AG08395 (cell line): ENCODE results near the gene TYROBP.
A peak's percentile ranks its signal among the peaks of the same experiment; 100 is the strongest.
"Not testable (repeated sequence)": the region's sequence is repeated elsewhere in the genome, so short reads cannot be mapped to it uniquely, and the experiment has no call there.

Experiments
- DNase-seq: peaks from one replicate; pipeline ENCODE4 v3.0.0; 2012; ENCODE audit warnings: mixed read lengths, low spot score

The TYROBP gene

GRCh38 chr19:35899547-35900214 lies 8.4 kb downstream of the TYROBP start:
- DNase-seq = peak; percentile 88

GRCh38 chr19:35898499-35898809 lies 9.6 kb downstream of the TYROBP start:
- DNase-seq = no peak

GRCh38 chr19:35897706-35898451 lies 10.2 kb downstream of the TYROBP start:
- no peak for DNase-seq

- DNase-seq = no peak
These were observed 11.5 kb downstream of the TYROBP start for GRCh38 chr19:35896643-35897040.

- no peak for DNase-seq
These were observed 12.0 kb downstream of the TYROBP start for GRCh38 chr19:35895911-35896642.

GRCh38 chr19:35894342-35894741 lies 13.8 kb downstream of the TYROBP start:
- no peak for DNase-seq

- not testable (repeated sequence) for DNase-seq
These were observed 16.3 kb downstream of the TYROBP start for GRCh38 chr19:35891819-35892218.

- DNase-seq = no peak
These were observed 17.9 kb downstream of the TYROBP start for GRCh38 chr19:35890113-35890650.

GRCh38 chr19:35889370-35890112 lies 18.6 kb downstream of the TYROBP start:
- DNase-seq = no peak

GRCh38 chr19:35888398-35888797 lies 19.7 kb downstream of the TYROBP start:
- DNase-seq = no peak

GRCh38 chr19:35887197-35887596 lies 20.9 kb downstream of the TYROBP start:
- no peak for DNase-seq

GRCh38 chr19:35885904-35886303 lies 22.2 kb downstream of the TYROBP start:
- no peak for DNase-seq

- no peak for DNase-seq
These were observed 22.8 kb downstream of the TYROBP start for GRCh38 chr19:35885225-35885738.

- DNase-seq = no peak
These were observed 24.2 kb downstream of the TYROBP start for GRCh38 chr19:35883882-35884281.

GRCh38 chr19:35882114-35882832 lies 25.8 kb downstream of the TYROBP start:
- peak; percentile 82 for DNase-seq

- DNase-seq = peak; percentile 97
These were observed 28.3 kb downstream of the TYROBP start for GRCh38 chr19:35879770-35880317.

GRCh38 chr19:35879068-35879467 lies 29.0 kb downstream of the TYROBP start:
- DNase-seq = no peak

GRCh38 chr19:35874392-35874930 lies 33.6 kb downstream of the TYROBP start:
- no peak for DNase-seq

GRCh38 chr19:35872180-35872579 lies 35.9 kb downstream of the TYROBP start:
- DNase-seq = no peak

- no peak for DNase-seq
These were observed 36.5 kb downstream of the TYROBP start for GRCh38 chr19:35871611-35872010.

GRCh38 chr19:35870798-35871197 lies 37.3 kb downstream of the TYROBP start:
- no peak for DNase-seq
